Measurements from ENCODE around the gene PIP4K2B.

DNA sequence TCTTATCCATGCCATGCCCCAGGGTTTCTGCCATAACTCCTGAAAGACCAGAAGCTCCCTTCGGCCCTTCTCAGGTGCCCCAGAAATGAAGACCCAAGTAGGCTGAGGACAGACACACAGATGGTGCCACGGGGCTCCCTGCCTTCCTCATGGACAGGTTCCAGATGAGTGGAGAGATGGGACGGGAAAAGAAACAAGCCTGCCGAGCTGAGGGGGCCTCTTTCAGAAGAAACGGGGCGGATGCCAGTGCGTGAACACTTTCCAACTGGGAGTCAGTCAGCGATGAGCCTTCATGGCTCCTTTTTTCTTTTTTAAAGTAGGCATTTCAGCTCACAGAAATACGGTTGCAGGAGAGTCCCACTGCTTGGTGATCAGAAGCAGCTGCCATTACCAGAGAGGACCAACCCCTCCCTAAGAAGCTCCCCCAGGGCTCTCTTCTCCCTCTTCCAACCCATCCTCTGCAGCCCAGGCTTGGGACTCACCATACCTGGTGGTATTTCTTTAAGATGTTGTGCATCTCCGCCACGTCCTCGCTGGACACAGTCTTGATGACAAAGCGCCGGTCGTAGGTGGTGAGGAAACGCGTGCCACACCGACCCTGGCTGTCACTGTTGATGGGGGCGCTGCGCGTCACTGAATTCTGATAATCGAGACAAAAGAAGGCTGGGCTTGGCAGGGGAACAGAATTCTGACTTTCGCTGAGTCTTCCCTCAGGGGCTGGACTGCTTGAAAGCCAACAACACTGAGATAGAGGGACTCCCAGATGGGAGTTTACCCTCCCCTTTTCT, 19.2 kb downstream of the PIP4K2B start:
- TF ChIP-seq POLR2A (IDR thresholded peaks at IDR 0.05) = no peak
- TF ChIP-seq, protein P1, sequence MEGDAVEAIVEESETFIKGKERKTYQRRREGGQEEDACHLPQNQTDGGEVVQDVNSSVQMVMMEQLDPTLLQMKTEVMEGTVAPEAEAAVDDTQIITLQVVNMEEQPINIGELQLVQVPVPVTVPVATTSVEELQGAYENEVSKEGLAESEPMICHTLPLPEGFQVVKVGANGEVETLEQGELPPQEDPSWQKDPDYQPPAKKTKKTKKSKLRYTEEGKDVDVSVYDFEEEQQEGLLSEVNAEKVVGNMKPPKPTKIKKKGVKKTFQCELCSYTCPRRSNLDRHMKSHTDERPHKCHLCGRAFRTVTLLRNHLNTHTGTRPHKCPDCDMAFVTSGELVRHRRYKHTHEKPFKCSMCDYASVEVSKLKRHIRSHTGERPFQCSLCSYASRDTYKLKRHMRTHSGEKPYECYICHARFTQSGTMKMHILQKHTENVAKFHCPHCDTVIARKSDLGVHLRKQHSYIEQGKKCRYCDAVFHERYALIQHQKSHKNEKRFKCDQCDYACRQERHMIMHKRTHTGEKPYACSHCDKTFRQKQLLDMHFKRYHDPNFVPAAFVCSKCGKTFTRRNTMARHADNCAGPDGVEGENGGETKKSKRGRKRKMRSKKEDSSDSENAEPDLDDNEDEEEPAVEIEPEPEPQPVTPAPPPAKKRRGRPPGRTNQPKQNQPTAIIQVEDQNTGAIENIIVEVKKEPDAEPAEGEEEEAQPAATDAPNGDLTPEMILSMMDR (IDR thresholded peaks at IDR 0.05) = no peak

Measured in lower leg skin (tissue), 3 donors.